Stimulated activated naive B cell treated with anti-CD40 and anti-IgM and Interleukin-4, amounts not matched to agents 10 μg/mL and 1 μg/mL and 100 μg/mL, for 72 hours (primary cell): ENCODE measurements around the gene JUND.
"Not testable (repeated sequence)": the region's sequence is repeated elsewhere in the genome, so short reads cannot be mapped to it uniquely, and the experiment has no call there.

Experiments used
- ATAC-seq, 2 donors: fragments of 150-1000 bp; cut with Tn5 transposase; replicated peaks; 2 replicates each; pipeline ENCODE4 v1.10.0; 2021; ENCODE audit warnings: moderate library complexity in 1 of 2
- DNase-seq: peaks from one replicate; pipeline ENCODE4 v3.0.0; 2021
- H3K27ac Mint-ChIP-seq: one replicate; pipeline ENCODE4 v1.8.0; 2022; ENCODE audit warnings: mild to moderate bottlenecking, mixed read lengths
- H3K27me3 Mint-ChIP-seq, 2 donors: one replicate each; pipeline ENCODE4 v1.8.0; 2022; ENCODE audit warnings: mixed read lengths in 2 of 2
- H3K36me3 Mint-ChIP-seq, 2 donors: one replicate each; pipeline ENCODE4 v1.8.0; 2022; ENCODE audit warnings: mixed read lengths in 2 of 2, mild to moderate bottlenecking in 1 of 2
- H3K4me1 Mint-ChIP-seq, 2 donors: one replicate each; pipeline ENCODE4 v1.8.0; 2022; ENCODE audit warnings: mixed read lengths in 2 of 2, mild to moderate bottlenecking in 1 of 2
- H3K4me3 Mint-ChIP-seq, 2 donors: one replicate each; pipeline ENCODE4 v1.8.0; 2022; ENCODE audit warnings: mild to moderate bottlenecking in 2 of 2, mixed read lengths in 2 of 2, moderate library complexity in 1 of 2
- H3K9me3 Mint-ChIP-seq, 2 donors: one replicate each; pipeline ENCODE4 v1.8.0; 2022; ENCODE audit warnings: mixed read lengths in 2 of 2, mild to moderate bottlenecking in 1 of 2

JUND gene

DNA sequence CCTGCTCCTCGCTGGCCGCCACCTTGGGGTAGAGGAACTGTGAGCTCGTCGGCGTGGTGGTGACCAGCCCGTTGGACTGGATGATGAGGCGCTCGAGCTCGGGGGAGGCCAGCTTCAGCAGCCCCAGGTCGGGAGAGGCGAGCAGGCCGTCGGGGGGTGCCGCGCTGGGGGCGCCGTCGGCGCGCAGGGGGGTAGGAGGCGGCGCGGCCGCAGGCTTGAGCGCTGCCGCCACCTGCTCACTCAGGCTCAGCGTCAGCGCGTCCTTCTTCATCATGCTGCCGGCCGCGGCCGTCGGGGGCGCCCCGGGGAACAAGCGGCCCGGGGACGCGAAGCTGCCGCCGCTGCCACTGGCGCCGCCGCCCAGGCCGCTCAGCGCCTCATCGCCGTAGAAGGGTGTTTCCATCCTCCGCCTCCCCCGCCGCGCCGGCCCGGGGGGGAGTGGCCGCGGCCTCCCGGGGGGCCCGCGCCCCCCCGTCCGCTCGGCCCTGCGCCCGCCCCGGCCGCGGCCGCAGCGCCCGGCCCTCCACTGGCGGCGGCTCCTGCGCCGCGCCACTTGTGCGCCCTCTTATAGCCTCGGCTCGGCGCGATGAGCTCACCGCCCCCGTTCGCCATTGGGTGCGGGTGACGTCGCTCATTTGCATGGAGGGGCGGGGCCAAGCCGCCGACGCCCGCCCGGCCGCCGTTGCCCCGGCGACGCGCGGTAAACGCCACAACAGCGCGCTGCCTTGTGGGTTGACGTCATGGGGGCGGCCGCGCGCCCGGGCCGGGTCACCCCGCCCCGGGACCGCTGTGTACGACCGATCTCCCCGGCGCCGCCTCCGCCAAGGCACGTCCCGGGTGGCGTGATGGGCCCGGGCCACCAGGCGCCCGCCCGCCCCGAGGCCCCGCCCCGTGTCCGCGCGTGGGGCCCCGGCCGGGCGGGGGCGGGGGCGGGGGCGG, at the start of gene JUND:
JUND (minus strand) TSS at position 541 of the 939 bp plus-strand sequence; CDS start at position 403, 138 bp downstream.
- ATAC-seq: peak; percentile 72 to 77
- DNase-seq: peak; percentile 98
- peaks cover 37% of the 10 kb centered on the region in 2 donors for H3K36me3 Mint-ChIP-seq
- peaks cover 0 to 4% of the 10 kb centered on the region in 2 donors for H3K27me3 Mint-ChIP-seq
- peak within 1 kb of the TSS; percentile 99 for H3K27ac Mint-ChIP-seq
- peaks cover 45 to 66% of the 10 kb centered on the region in 2 donors for H3K4me1 Mint-ChIP-seq
- no peaks in the 10 kb centered on the region for H3K9me3 Mint-ChIP-seq
- peak within 1 kb of the TSS; percentile 95 to 96 for H3K4me3 Mint-ChIP-seq

DNA sequence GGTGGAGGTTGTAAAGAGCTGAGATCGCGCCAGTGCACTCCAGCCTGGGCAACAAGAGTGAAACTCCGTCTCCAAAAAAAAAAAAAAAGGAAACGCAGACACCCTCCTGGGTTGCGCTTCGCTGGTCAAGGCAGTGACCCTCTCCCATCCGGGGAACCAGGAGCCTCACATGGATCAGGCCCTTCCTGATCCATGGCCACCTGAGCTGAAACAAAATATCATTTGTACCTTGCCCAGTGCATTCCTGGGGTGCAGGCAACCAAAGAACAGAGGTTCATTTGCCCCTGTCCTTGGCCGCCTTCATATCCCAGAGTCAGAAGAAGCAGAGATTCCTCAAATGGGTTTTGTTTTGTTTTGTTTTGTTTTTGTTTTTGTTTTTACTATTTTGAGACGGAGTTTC, 49.4 kb upstream of the JUND start:
- DNase-seq (no peak), ATAC-seq (no peak)
- H3K36me3 Mint-ChIP-seq: no peaks in the 10 kb centered on the region
- peaks cover 4 to 14% of the 10 kb centered on the region in 2 donors for H3K27me3 Mint-ChIP-seq
- H3K4me3 Mint-ChIP-seq: no peak overlapping the region
- no peak overlapping the region for H3K27ac Mint-ChIP-seq
- peaks cover 9 to 13% of the 10 kb centered on the region in 2 donors for H3K4me1 Mint-ChIP-seq
- H3K9me3 Mint-ChIP-seq: no peaks in the 10 kb centered on the region

DNA sequence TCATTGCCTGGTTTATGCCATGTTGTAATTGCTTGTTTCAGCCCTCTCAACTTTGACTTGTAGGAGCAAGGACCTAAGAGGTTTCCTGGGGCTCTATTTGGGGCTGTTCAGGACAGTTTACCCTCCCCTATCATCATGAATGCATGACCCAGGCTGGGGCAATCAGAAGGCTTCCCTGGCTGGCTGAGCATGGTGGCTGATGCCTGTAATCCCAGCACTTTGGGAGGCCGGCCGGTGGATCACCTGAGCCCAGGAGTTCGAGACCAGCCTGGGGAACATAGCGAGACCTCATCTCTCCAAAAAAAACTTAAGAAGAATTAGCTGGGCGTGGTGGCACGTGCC, 47.6 kb upstream of the JUND start:
- ATAC-seq: peak in 1 of 2 donors; percentile 19
- Mint-ChIP-seq H3K9me3 (no peaks in the 10 kb centered on the region), H3K27me3 (peaks cover 4 to 8% of the 10 kb centered on the region in 2 donors), H3K4me1 (peaks cover 9 to 16% of the 10 kb centered on the region in 2 donors), H3K27ac (no peak overlapping the region), H3K36me3 (no peaks in the 10 kb centered on the region), H3K4me3 (peak overlapping the region; percentile 72 to 82)
- no peak for DNase-seq

DNA sequence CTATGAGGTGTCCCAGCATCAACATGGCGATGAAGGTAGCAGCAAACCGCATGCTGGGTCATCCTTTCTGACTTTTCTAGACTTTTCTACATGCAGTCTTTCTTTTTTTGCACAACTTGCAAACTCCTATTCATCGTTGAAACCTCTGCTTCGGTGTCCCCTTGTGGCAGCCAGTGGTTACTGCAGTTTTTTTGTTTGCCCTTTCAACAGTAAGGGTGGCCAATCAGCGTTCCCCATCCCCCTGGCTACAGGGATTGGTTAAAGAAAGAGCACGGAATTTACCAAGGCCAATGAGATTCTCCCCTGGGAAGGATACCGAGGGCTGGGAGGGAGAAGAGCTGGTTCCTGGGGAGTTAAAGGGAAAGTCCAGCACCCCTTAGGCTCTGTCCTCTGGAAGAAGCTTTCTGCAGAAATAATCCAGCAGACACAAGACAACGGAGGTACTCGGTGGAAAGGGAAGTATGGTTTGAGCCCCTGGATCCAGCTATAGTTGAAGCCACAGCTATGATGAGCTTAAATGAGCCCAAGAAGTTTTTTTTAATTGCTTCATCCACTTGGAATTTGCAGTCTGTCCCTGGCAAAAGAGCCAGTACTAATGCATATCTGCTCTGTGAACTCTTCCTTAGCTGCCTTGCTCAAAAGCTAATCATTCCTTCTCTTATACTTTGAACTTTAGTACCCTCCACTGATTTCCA, 47.1 kb upstream of the JUND start:
- Mint-ChIP-seq H3K27me3 (peaks cover 4 to 8% of the 10 kb centered on the region in 2 donors), H3K9me3 (no peaks in the 10 kb centered on the region), H3K4me3 (peak overlapping the region; percentile 72 to 82), H3K4me1 (peaks cover 13 to 21% of the 10 kb centered on the region in 2 donors), H3K27ac (peak overlapping the region; percentile 51), H3K36me3 (no peaks in the 10 kb centered on the region)
- DNase-seq (peak; percentile 81), ATAC-seq (peak; percentile 97 to 98)

DNA sequence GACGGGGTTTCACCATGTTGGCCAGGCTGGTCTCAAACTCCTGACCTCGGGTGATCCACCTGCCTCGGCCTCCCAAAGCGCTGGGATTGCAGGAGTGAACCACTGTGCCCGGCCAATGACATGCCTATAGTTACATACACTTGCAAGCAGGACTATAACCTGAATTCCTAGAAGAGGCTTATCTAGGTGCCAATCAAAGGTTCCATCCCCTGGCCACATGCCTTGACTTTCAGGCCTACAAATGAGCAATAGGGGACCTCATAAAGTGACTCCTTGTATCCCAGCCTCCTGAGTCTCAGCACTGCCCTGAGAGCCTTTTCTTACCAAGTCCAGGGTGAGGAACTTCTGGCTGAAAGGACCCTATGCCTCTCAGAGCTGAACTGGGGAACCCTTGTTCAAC, 45.4 kb upstream of the JUND start:
- peaks cover 21 to 35% of the 10 kb centered on the region in 2 donors for H3K4me1 Mint-ChIP-seq
- no peak for ATAC-seq
- no peak overlapping the region for H3K27ac Mint-ChIP-seq
- peaks cover under 1 to 6% of the 10 kb centered on the region in 2 donors for H3K36me3 Mint-ChIP-seq
- peaks cover 0 to 4% of the 10 kb centered on the region in 2 donors for H3K27me3 Mint-ChIP-seq
- H3K4me3 Mint-ChIP-seq: no peak overlapping the region
- no peaks in the 10 kb centered on the region for H3K9me3 Mint-ChIP-seq
- DNase-seq: no peak

DNA sequence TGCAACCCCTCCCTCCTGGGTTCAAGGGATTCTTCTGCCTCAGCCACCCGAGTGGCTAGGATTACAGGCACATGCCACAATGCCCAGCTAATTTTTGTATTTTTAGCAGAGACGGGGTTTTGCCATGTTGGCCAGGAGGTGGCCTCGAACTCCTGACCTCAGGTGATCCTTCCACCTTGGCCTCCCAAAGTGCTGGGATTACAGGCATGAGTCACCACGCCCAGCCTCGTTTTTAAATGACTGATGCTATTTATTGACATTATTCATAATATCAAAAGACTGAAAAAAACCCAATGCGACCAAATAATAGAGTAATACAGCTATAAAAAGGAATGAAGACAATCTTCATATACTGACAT, 42.9 kb upstream of the JUND start:
- ATAC-seq, H3K27me3 Mint-ChIP-seq, H3K27ac Mint-ChIP-seq, H3K9me3 Mint-ChIP-seq, DNase-seq: not testable (repeated sequence)
- H3K4me1 Mint-ChIP-seq: peaks cover 32 to 56% of the 10 kb centered on the region in 2 donors
- H3K36me3 Mint-ChIP-seq: peaks cover 17 to 24% of the 10 kb centered on the region in 2 donors
- peak overlapping the region in 1 of 2 donors; percentile 89 for H3K4me3 Mint-ChIP-seq

DNA sequence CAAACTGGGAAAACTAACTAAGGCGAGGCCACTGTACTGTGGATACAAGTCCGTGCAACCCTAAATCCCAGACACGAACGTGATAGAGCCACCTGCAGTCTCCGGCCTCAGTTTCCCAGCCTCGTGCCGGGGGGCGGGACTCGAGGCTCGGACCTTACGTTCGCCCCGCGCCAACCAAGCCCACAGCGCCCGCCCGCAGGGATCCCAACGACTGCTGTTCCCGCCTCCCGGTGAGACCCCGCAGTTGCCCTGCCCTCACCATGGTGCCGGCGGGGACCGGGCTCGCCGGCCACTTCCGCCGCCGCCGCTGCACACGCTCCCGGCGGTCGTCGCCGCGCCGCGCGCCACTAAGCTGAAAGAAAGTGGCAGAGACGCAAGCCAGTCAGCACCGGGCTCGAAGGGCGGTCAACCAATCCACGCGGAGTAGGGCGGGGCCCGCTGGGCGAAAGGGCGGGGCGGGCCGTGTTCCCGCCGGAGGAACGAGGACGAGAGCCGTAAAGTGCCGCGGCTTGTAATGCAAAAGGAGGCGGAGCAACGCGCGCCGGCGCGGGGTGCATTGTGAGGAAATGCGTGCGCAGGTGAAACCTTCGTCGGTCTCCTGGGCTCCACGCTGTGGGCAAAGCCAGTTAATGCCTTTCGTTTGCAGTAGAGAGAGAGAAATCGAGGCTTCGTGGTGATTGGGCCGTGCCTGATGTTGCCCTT, 41.5 kb upstream of the JUND start, which contains the start of gene LSM4:
LSM4 (minus strand) TSS at position 318 of the 702 bp plus-strand sequence; CDS start at position 262, 56 bp downstream.
- Mint-ChIP-seq H3K4me3 (peak within 1 kb of the TSS; percentile 89), H3K27ac (peak within 1 kb of the TSS; percentile 97), H3K4me1 (peaks cover 32 to 56% of the 10 kb centered on the region in 2 donors), H3K9me3 (no peaks in the 10 kb centered on the region), H3K36me3 (peaks cover 23 to 34% of the 10 kb centered on the region in 2 donors), H3K27me3 (no peaks in the 10 kb centered on the region)
- peak; percentile 99 for DNase-seq
- ATAC-seq: peak; percentile 97

DNA sequence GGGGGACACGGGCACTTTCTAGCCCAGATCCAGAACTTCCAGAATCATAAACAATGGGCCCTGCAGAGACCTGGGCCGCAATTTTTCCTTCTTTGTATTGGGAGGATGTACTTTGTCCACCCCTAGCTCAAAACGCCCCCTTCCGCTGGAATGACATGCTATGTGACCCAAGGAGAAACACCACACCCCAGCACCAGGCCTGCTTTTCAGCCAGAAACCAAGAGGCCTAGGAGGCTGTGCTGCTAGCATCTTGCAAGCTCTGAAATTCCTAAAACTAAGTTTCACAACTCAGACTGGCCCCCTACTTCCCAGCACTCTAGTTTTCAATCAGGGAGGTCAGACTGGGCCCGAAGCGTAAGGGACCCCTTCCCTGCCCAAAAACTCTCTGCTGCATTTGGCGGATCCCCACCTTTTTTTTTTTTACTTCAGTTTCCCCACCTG, 40.9 kb upstream of the JUND start:
- DNase-seq: no peak
- Mint-ChIP-seq H3K27ac (peak overlapping the region; percentile 97), H3K27me3 (no peaks in the 10 kb centered on the region), H3K9me3 (no peaks in the 10 kb centered on the region), H3K4me3 (peak overlapping the region; percentile 89), H3K4me1 (peaks cover 35 to 62% of the 10 kb centered on the region in 2 donors), H3K36me3 (peaks cover 23 to 34% of the 10 kb centered on the region in 2 donors)
- ATAC-seq: peak; percentile 22 to 33

DNA sequence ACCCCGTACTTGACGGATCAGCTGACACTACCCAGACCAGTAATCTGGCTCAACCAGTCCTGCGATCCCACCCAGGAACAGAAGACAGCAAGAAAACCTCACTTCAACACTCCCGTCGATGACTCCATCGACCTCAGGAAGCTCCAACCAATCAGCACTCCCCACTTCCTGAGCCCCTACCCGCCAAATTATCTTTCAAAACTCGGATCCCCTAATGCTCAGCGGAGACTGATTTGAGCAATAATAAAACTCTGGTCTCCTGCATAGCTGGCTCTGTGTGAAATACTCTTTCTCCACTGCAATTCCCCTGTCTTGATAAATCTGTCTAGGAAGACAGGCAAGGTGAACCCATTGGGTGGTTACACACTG, 40.3 kb upstream of the JUND start:
- H3K4me3 Mint-ChIP-seq: peak overlapping the region; percentile 89
- no peaks in the 10 kb centered on the region for H3K9me3 Mint-ChIP-seq
- H3K36me3 Mint-ChIP-seq: peaks cover 23 to 34% of the 10 kb centered on the region in 2 donors
- peaks cover 35 to 62% of the 10 kb centered on the region in 2 donors for H3K4me1 Mint-ChIP-seq
- DNase-seq: no peak
- H3K27me3 Mint-ChIP-seq: no peaks in the 10 kb centered on the region
- H3K27ac Mint-ChIP-seq: peak overlapping the region; percentile 97
- no peak for ATAC-seq

DNA sequence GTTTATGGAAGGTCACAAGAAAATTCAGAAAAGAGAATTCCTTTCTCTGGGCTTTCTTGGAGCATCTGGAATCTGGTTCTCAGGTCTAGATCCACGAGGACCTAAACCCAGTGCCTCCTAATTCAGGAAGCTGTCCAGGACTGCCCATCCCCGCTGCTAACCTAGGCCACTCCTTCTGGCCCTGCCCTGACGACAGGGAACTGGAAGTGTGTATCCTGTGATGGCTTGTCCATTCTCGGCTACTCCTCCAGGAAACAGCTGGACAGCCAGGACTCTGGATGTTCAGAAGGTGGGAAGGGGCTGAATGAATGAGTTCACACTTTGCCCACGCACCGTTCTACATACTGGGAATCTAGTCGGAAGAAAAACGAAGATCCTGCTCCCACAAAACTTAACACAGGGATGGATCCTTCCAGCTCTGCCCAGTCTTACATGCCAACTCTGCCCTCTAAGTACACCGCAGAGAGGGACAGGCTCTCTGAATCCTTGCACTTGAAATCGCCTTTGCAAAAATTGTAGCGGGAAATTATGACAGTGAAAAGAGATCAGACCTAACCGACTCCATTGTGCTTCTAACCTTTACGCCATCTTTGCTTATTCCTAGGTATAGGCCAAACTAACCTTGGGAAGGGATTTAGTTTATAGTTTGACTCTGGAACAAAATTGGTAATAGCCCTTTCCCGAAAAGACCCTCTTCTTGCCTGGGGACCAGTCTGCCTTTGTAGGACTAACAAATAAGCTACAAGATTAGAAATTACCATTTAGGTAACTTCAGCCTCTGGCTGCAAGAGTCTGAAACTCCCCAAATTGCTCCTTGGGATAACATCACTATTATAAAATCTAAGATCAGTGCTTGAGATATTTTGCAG, 39.7 kb upstream of the JUND start:
- DNase-seq (no peak), ATAC-seq (no peak)
- Mint-ChIP-seq H3K4me3 (peak overlapping the region; percentile 89), H3K9me3 (no peaks in the 10 kb centered on the region), H3K27me3 (no peaks in the 10 kb centered on the region), H3K36me3 (peaks cover 23 to 35% of the 10 kb centered on the region in 2 donors), H3K4me1 (peaks cover 36 to 68% of the 10 kb centered on the region in 2 donors), H3K27ac (peak overlapping the region; percentile 97)

DNA sequence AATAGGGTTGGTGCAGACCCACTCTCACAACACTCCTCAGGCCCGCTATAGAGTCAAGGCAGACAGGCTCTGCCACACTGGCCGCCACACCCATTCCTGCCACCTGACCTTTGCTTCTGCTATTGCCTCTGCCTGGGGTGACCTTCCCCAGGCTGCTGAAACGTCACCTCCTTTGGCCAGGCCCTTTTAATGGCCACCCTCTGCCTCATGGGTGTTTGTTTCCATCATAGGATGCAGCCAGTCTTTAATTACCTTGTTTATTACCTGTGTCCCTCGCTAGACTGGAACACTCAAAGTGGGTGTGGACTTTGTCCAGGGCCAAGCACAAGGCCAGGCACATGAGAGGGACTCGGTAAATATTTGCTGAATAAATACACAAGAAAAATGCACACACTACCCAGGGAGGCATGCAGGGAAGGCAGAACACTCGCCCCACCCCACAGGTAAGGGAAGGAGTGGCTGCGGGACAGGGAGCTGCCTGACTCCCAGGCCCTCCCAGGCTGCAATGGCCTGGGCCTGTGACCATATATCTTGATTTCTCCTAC, 38.2 kb upstream of the JUND start:
- Mint-ChIP-seq H3K27me3 (no peaks in the 10 kb centered on the region), H3K36me3 (peaks cover 33 to 43% of the 10 kb centered on the region in 2 donors)
- DNase-seq: no peak

DNA sequence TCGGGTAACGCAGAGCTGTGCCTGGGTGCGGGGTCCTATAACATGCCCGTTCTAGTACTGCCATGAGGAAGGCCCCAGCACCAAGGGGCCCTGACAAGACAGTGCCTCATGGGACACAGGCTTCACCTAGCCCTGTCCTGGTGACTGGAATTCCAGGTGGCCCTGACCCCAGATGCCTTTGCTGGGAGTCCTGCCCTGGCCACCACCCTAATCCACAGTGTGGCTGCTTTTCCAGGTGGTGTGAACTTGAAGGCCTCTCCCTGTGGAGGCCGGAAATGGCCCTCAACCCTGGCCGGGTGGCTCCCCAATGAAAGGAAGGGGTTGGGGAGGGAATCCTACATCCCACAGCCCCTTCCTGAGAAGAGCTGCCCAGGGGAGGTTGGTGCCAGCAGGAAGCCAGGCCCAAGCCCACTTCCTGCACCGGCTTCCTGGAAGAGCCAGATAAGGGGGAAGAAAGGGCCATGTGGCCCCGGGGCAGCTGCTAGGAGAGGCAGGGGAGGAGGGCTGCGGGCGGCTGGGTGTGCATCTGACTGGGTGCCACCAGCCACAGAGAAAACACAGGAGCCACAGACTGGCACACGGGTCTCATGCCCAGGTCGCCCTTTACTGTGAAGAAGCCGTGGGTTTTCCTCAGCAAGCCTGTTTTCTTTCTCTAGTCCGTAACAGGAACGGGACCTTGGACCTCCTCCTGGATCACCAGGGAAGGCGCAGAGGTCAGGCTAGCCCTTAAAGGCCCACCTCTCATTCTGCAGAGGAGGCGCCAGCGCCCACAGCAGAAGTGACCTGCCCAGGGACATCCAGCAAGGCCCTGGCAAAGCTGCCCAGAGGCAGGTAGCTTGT, 36.8 kb upstream of the JUND start:
- no peak for ATAC-seq
- Mint-ChIP-seq H3K9me3 (no peaks in the 10 kb centered on the region), H3K4me3 (peak overlapping the region; percentile 32 to 79), H3K27me3 (no peaks in the 10 kb centered on the region), H3K4me1 (peaks cover 37 to 63% of the 10 kb centered on the region in 2 donors), H3K27ac (peak overlapping the region; percentile 65), H3K36me3 (peaks cover 37 to 50% of the 10 kb centered on the region in 2 donors)
- no peak for DNase-seq

More for the DNA sequence above, 38.2 kb upstream of the JUND start:
- no peak for ATAC-seq
- Mint-ChIP-seq H3K4me3 (peak overlapping the region; percentile 8 to 21), H3K27ac (no peak overlapping the region), H3K4me1 (peaks cover 43 to 74% of the 10 kb centered on the region in 2 donors), H3K9me3 (no peaks in the 10 kb centered on the region)
